CD14-positive monocyte (primary cell): ENCODE data around the gene DKK2. TPM values are rescaled to one million over a fixed set of nuclear protein-coding genes. Genes with fewer than 3 reads are reported as not detected.

Experiments
- DNase-seq, 3 donors: peaks; one replicate each; pipeline ENCODE4 v3.0.0-alpha.2; 2011 to 2022
- H2AFZ ChIP-seq: 2 replicates; pipeline ENCODE4 v1.6.0; 2012; ENCODE audit warnings: mild to moderate bottlenecking, low read depth, low read length, inconsistent platforms; ENCODE audit not compliant: insufficient read depth, poor library complexity, severe bottlenecking
- H3K27ac ChIP-seq, 2 donors: 1 replicate in 1 of 2; 2 replicates in 1 of 2; pipeline ENCODE4 v1.5.1; 2012 to 2013; ENCODE audit warnings: low read length in 2 of 2, control low read depth in 1 of 2, inconsistent platforms in 1 of 2, low read depth in 1 of 2, mild to moderate bottlenecking in 1 of 2
- H3K27me3 ChIP-seq, 2 donors: one replicate each; pipeline versions ENCODE4 v1.6.0 to v1.6.1; 2011 to 2013; ENCODE audit warnings: low read length in 2 of 2; ENCODE audit not compliant: control insufficient read depth in 2 of 2, insufficient read depth in 2 of 2
- H3K36me3 ChIP-seq, 2 donors: replicated peaks in 1 of 2; 1 replicate in 1 of 2; 2 replicates in 1 of 2; pipeline versions ENCODE4 v1.5.1 to v1.6.1; 2012 to 2013; ENCODE audit warnings: low read length in 2 of 2, control low read depth in 1 of 2, inconsistent platforms in 1 of 2, mild to moderate bottlenecking in 1 of 2; ENCODE audit not compliant: insufficient read depth in 2 of 2, control insufficient read depth in 1 of 2
- H3K4me1 ChIP-seq, 2 donors: 1 replicate in 1 of 2; 2 replicates in 1 of 2; pipeline versions ENCODE4 v1.5.1 to v1.6.1; 2012 to 2013; ENCODE audit warnings: low read length in 2 of 2, control low read depth in 1 of 2, inconsistent platforms in 1 of 2, mild to moderate bottlenecking in 1 of 2, moderate library complexity in 1 of 2; ENCODE audit not compliant: insufficient read depth in 2 of 2, control insufficient read depth in 1 of 2
- H3K4me2 ChIP-seq: replicated peaks from 2 replicates; pipeline ENCODE3; 2012; ENCODE audit warnings: low read length, moderate library complexity, mild to moderate bottlenecking; ENCODE audit not compliant: poor library complexity, severe bottlenecking; ENCODE audit errors: extremely low read depth
- H3K4me3 ChIP-seq, 3 experiments: fragments of 200-600 bp in 1 of 3; sonication (generic) in 1 of 3; replicated peaks in 1 of 3; 1 replicate in 2 of 3; 2 replicates in 1 of 3; pipeline ENCODE4 v1.5.1; 2011 to 2013; ENCODE audit warnings: low read length in 3 of 3, mild to moderate bottlenecking in 3 of 3, control low read depth in 2 of 3, low read depth in 2 of 3, inconsistent platforms in 1 of 3, moderate library complexity in 1 of 3
- H3K79me2 ChIP-seq: 2 replicates; pipeline ENCODE4 v1.6.0; 2012; ENCODE audit warnings: mild to moderate bottlenecking, control low read depth, inconsistent platforms, low read length, moderate library complexity; ENCODE audit not compliant: insufficient read depth
- H3K9ac ChIP-seq: 2 replicates; pipeline ENCODE4 v1.6.0; 2017; ENCODE audit warnings: low read length, mild to moderate bottlenecking; ENCODE audit not compliant: insufficient read depth, poor library complexity, severe bottlenecking
- H3K9me3 ChIP-seq, 2 donors: replicated peaks in 1 of 2; 1 replicate in 1 of 2; 2 replicates in 1 of 2; pipeline versions ENCODE4 v1.5.1 to v1.6.1; 2012 to 2013; ENCODE audit warnings: low read length in 2 of 2, control low read depth in 1 of 2; ENCODE audit not compliant: control insufficient read depth in 1 of 2, insufficient read depth in 1 of 2
- H4K20me1 ChIP-seq: 2 replicates; pipeline ENCODE4 v1.6.0; 2012; ENCODE audit warnings: mild to moderate bottlenecking, low read length, control low read depth, moderate library complexity; ENCODE audit not compliant: insufficient read depth
- H3K27ac Mint-ChIP-seq, 7 donors: one replicate each; pipeline ENCODE4 v1.8.0; 2020; ENCODE audit warnings: mild to moderate bottlenecking in 7 of 7, mixed read lengths in 7 of 7, moderate library complexity in 6 of 7, inconsistent platforms in 2 of 7
- H3K27me3 Mint-ChIP-seq, 3 donors: one replicate each; pipeline ENCODE4 v1.8.0; 2021 to 2022; ENCODE audit warnings: low read depth in 3 of 3, mild to moderate bottlenecking in 3 of 3, mixed read lengths in 3 of 3, moderate library complexity in 3 of 3, inconsistent platforms in 1 of 3
- H3K36me3 Mint-ChIP-seq, 2 donors: one replicate each; pipeline ENCODE4 v1.8.0; 2020; ENCODE audit warnings: mixed read lengths in 2 of 2, inconsistent platforms in 1 of 2, mild to moderate bottlenecking in 1 of 2
- H3K4me1 Mint-ChIP-seq: one replicate; pipeline ENCODE4 v1.8.0; 2020; ENCODE audit warnings: mild to moderate bottlenecking, mixed read lengths
- H3K4me3 Mint-ChIP-seq, 2 donors: one replicate each; pipeline ENCODE4 v1.8.0; 2020; ENCODE audit warnings: mild to moderate bottlenecking in 2 of 2, mixed read lengths in 2 of 2, moderate library complexity in 1 of 2
- H3K9me3 Mint-ChIP-seq, 7 donors: one replicate each; pipeline ENCODE4 v1.8.0; 2020 to 2022; ENCODE audit warnings: mixed read lengths in 7 of 7, mild to moderate bottlenecking in 6 of 7, moderate library complexity in 6 of 7, inconsistent platforms in 2 of 7
- WGBS: methylation state at CpG from one replicate; pipeline ENCODE4 v1.1.5; 2013; ENCODE audit warnings: missing lambda C conversion rate; ENCODE audit not compliant: insufficient coverage; 5-methylcytosine and 5-hydroxymethylcytosine counted together
- intact Hi-C, 2 donors: fragments of 100-400 bp; cut with micrococcal nuclease; formaldehyde crosslinking; loops; one replicate each; pipeline versions ENCODE4 v1.15.0 to v1.15.1; 2023
- polyA plus RNA-seq, 3 donors: library from polyadenylated mRNA; depleted of rRNA in 1 of 3; unstranded in 2 of 3; stranded (reverse) in 1 of 3; fragments of 300-500 nt in 2 of 3; fragments of >200 nt in 1 of 3; fragmentation: Illumina TruSeq in 2 of 3; gene quantifications; 1 replicate in 2 of 3; 2 replicates in 1 of 3; pipeline ENCODE4 v1.2.3, GENCODE V29; 2012 to 2021
- TF ChIP-seq, protein P1 (sequence below): fragments of 200-600 bp; IDR thresholded peaks from one replicate; pipeline ENCODE4 v1.8.0; 2022; ENCODE audit warnings: antibody characterized with exemption, mild to moderate bottlenecking

The DKK2 gene
- polyA plus RNA-seq, 3 donors, result not detected

DNA sequence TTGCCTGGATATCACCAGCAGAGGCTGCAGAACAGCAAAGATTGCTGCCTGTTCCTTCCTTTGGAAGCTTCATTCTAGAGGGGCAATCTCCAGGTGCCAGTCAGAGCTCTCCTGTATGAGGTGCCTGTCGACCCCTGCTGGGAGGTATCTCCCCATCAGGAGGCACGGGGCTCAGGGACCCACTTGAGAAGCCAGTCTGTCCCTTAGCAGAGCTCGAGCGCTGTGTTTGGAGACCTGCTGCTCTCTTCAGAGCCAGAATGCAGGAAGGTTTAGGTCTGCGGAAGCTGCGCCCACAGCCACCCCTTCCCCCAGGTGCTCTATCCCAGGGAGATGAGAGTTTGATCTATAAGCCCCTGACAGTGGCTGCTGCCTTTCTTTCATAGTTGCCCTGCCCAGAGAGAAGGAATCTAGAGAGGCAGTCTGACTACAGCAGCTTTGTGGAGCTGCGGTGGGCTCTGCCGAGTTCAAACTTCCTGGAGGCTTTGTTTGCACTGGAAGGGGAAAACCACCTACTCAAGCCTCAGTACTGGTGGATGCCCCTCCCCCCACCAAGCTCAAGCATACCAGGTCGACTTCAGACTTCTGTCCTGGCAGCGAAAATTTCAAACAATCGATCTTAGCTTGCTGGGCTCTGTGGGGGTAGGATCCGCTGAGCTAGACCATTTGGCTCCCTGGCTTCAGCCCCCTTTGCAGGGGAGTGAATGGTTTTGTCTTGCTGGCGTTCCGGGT is 57.9 kb downstream of the DKK2 start:
- intact Hi-C loops, result no loop called here
- Mint-ChIP-seq H3K4me3 (no peak overlapping the region), H3K27ac (no peak overlapping the region), H3K27me3 (peaks cover 0 to 1% (median 0%) of the 10 kb centered on the region in 3 donors), H3K9me3 (peaks cover 2 to 20% (median 8%) of the 10 kb centered on the region in 7 donors), H3K4me1 (no peaks in the 10 kb centered on the region), H3K36me3 (no peaks in the 10 kb centered on the region)
- Histone ChIP-seq H3K27ac (no peak overlapping the region), H4K20me1 (no peaks in the 10 kb centered on the region), H3K4me1 (no peaks in the 10 kb centered on the region), H3K4me3 (no peak overlapping the region), H2AFZ (no peak overlapping the region), H3K27me3 (no peaks in the 10 kb centered on the region), H3K36me3 (no peaks in the 10 kb centered on the region), H3K4me2 (no peak overlapping the region), H3K79me2 (no peaks in the 10 kb centered on the region), H3K9me3 (no peaks in the 10 kb centered on the region), H3K9ac (no peak overlapping the region)
- WGBS, result 54% methylated on average over 3 of the region's 14 CpGs
- DNase-seq, result no peak
- TF ChIP-seq, protein P1, sequence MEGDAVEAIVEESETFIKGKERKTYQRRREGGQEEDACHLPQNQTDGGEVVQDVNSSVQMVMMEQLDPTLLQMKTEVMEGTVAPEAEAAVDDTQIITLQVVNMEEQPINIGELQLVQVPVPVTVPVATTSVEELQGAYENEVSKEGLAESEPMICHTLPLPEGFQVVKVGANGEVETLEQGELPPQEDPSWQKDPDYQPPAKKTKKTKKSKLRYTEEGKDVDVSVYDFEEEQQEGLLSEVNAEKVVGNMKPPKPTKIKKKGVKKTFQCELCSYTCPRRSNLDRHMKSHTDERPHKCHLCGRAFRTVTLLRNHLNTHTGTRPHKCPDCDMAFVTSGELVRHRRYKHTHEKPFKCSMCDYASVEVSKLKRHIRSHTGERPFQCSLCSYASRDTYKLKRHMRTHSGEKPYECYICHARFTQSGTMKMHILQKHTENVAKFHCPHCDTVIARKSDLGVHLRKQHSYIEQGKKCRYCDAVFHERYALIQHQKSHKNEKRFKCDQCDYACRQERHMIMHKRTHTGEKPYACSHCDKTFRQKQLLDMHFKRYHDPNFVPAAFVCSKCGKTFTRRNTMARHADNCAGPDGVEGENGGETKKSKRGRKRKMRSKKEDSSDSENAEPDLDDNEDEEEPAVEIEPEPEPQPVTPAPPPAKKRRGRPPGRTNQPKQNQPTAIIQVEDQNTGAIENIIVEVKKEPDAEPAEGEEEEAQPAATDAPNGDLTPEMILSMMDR, result no peak

DNA sequence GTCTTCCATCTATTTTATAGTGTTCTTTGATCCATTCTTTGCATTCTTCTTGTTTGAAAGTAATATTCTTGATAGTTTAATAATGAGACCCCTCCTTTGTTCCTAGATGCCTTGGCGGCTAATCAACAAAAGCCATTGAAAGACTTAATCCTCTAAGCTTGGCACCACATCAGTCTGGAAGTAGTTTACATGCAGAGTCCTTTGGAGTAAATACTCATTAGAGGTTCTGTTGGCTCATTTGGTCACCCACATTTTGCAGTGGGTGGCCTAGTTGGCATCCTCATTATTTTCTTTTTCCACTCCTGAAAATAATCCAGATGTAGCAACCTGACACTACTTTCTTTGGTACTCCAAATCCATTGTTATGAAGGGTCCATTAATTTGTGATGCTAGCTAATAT is 64.5 kb downstream of the DKK2 start:
- Histone ChIP-seq H3K27ac (no peak overlapping the region), H3K4me2 (no peak overlapping the region), H4K20me1 (no peaks in the 10 kb centered on the region), H3K79me2 (no peaks in the 10 kb centered on the region), H3K4me1 (no peaks in the 10 kb centered on the region), H3K27me3 (no peaks in the 10 kb centered on the region), H3K9ac (no peak overlapping the region), H3K36me3 (no peaks in the 10 kb centered on the region), H3K4me3 (no peak overlapping the region), H2AFZ (no peak overlapping the region), H3K9me3 (no peaks in the 10 kb centered on the region)
- H3K4me1 Mint-ChIP-seq, result no peaks in the 10 kb centered on the region
- DNase-seq, result no peak
- H3K9me3 Mint-ChIP-seq, result peaks cover 0 to 12% (median 6%) of the 10 kb centered on the region in 7 donors
- WGBS, result no CpG with 5 or more reads among the region's 1 CpG
- H3K36me3 Mint-ChIP-seq, result no peaks in the 10 kb centered on the region
- intact Hi-C loops, result no loop called here
- no peak overlapping the region for H3K27ac Mint-ChIP-seq
- TF ChIP-seq, protein P1, result no peak
- H3K27me3 Mint-ChIP-seq, result peaks cover 0 to 1% (median 1%) of the 10 kb centered on the region in 3 donors
- no peak overlapping the region for H3K4me3 Mint-ChIP-seq
